GM12878 (cell line): ENCODE measurements around the gene KCNS3. TPM values are rescaled to one million over a fixed set of nuclear protein-coding genes. Genes with fewer than 3 reads are reported as not detected.

ENCODE experiments used
- ATAC-seq: fragments of 200-7000 bp; cut with Tn5 transposase; 3 replicates; pipeline ENCODE4 v1.9.1; 2020; ENCODE audit warnings: mild to moderate bottlenecking, moderate library complexity
- Bru-seq: library from RNA; stranded (reverse); fragments of 400-500 nt; gene quantifications from one replicate; lab custom pipeline; 2021; lab: Mats Ljungman, UMichigan
- BruChase-seq, 2 experiments: library from RNA; stranded (reverse); fragments of 400-500 nt; gene quantifications; one replicate each; lab custom pipeline; 2021; lab: Mats Ljungman, UMichigan
- BruUV-seq: library from RNA; stranded (reverse); fragments of 400-500 nt; replicated peaks from 2 replicates; lab custom pipeline; 2021; lab: Mats Ljungman, UMichigan
- CTCF ChIA-PET: fragments of 300-600 bp; sonication (Branson Sonifier 250); formaldehyde crosslinking; extraction: SDS; loops from one replicate; lab custom pipeline; 2021; ENCODE audit warnings: inconsistent platforms; lab: Yijun Ruan, JAX
- POLR2A ChIA-PET: fragments of 350-600 bp; formaldehyde crosslinking; extraction: SDS; loops from one replicate; lab custom pipeline; 2021; ENCODE audit warnings: inconsistent platforms; lab: Charles Lee
- RAD21 ChIA-PET: fragments of 300-600 bp; sonication (Branson Sonifier 250); formaldehyde crosslinking; loops from one replicate; lab custom pipeline; 2023; ENCODE audit warnings: antibody characterized with exemption; ENCODE audit not compliant: unreplicated experiment; lab: Charles Lee
- SMC1A ChIA-PET: fragments of 300-600 bp; sonication (Branson Sonifier 250); formaldehyde crosslinking; loops from one replicate; lab custom pipeline; 2023; ENCODE audit not compliant: unreplicated experiment, uncharacterized antibody; lab: Charles Lee
- DNase-seq: peaks from one replicate; pipeline ENCODE4 v3.0.0-alpha.2; 2011; ENCODE audit warnings: low read depth, low spot score
- FAIRE-seq: peaks from 3 replicates; lab custom pipeline; 2011; peaks lifted over from hg19 to GRCh38; lab: Jason Lieb, UNC
- H2AFZ ChIP-seq: 2 replicates; pipeline ENCODE4 v1.6.0; 2011; ENCODE audit warnings: low read depth, low read length, control low read depth; ENCODE audit not compliant: control insufficient read depth
- H3K27ac ChIP-seq: 2 replicates; pipeline ENCODE4 v1.5.1; 2011; ENCODE audit warnings: control low read depth; ENCODE audit not compliant: control insufficient read depth, insufficient read depth
- H3K27me3 ChIP-seq, 2 experiments: replicated peaks in 1 of 2; 2 replicates each; pipeline versions ENCODE4 v1.6.0 to v1.6.1; 2011; ENCODE audit warnings: low read length in 1 of 2; ENCODE audit not compliant: control insufficient read depth in 2 of 2, insufficient read depth in 2 of 2
- H3K36me3 ChIP-seq, 2 experiments: 2 replicates each; pipeline ENCODE4 v1.5.1; 2011; ENCODE audit warnings: low read length in 1 of 2; ENCODE audit not compliant: control insufficient read depth in 2 of 2, insufficient read depth in 2 of 2
- H3K4me1 ChIP-seq: 2 replicates; pipeline ENCODE4 v1.6.1; 2011; ENCODE audit warnings: mild to moderate bottlenecking, low read length, moderate library complexity, mixed read lengths; ENCODE audit not compliant: control insufficient read depth, insufficient read depth
- H3K4me2 ChIP-seq: 2 replicates; pipeline ENCODE4 v1.6.0; 2011; ENCODE audit warnings: control low read depth; ENCODE audit not compliant: control insufficient read depth, insufficient read depth
- H3K4me3 ChIP-seq: fragments of 200-600 bp; sonication (generic); 2 replicates; pipeline ENCODE4 v1.5.1; 2016
- H3K79me2 ChIP-seq: 2 replicates; pipeline ENCODE4 v1.6.0; 2011; ENCODE audit warnings: low read length; ENCODE audit not compliant: control insufficient read depth, insufficient read depth
- H3K9ac ChIP-seq: 2 replicates; pipeline ENCODE4 v1.8.0; 2011; ENCODE audit warnings: low read length, control low read depth, mixed read lengths; ENCODE audit not compliant: control insufficient read depth, insufficient read depth
- H3K9me3 ChIP-seq: replicated peaks from 3 replicates; pipeline ENCODE4 v1.5.1; 2011; ENCODE audit warnings: mild to moderate bottlenecking, low read length; ENCODE audit not compliant: control insufficient read depth, insufficient read depth
- H4K20me1 ChIP-seq: 2 replicates; pipeline ENCODE4 v1.6.0; 2011; ENCODE audit not compliant: control insufficient read depth, insufficient read depth
- CREM ChIP-seq: IDR thresholded peaks from 2 replicates; pipeline ENCODE4 v1.6.1; 2014; ENCODE audit warnings: antibody characterized with exemption, low read depth
- KAT2A ChIP-seq: conservative IDR thresholded peaks from 2 replicates; pipeline ENCODE4 v1.6.1; 2011; ENCODE audit warnings: low read depth, low read length; ENCODE audit not compliant: control insufficient read depth
- LARP7 ChIP-seq: fragments of 450-650 bp; IDR thresholded peaks from 2 replicates; pipeline ENCODE4 v1.6.1; 2017; ENCODE audit warnings: mild to moderate bottlenecking
- MYB ChIP-seq: fragments of 150-350 bp; IDR thresholded peaks from 2 replicates; pipeline ENCODE4 v1.6.1; 2014; ENCODE audit warnings: mild to moderate bottlenecking, low read depth, low read length, borderline replicate concordance
- POLR2A ChIP-seq: IDR thresholded peaks from 2 replicates; pipeline ENCODE4 v1.6.1; 2011; ENCODE audit warnings: low read depth, mild to moderate bottlenecking, low read length
- RBBP5 ChIP-seq: fragments of 200-600 bp; sonication (generic); conservative IDR thresholded peaks from 2 replicates; pipeline ENCODE4 v1.6.1; 2016
- WGBS: methylation state at CpG from one replicate; pipeline ENCODE4 v1.1.6; 2016; ENCODE audit warnings: low lambda C conversion rate; ENCODE audit not compliant: insufficient replicate concordance, insufficient coverage; ENCODE audit errors: missing lambda C conversion rate; 5-methylcytosine and 5-hydroxymethylcytosine counted together
- in situ Hi-C: fragments of 300-500 bp; cut with MboI; formaldehyde crosslinking; loops from 9 replicates; pipeline ENCODE4 v1.14.3; 2018; ENCODE audit warnings: mixed read lengths
- intact Hi-C: fragments of 100-400 bp; cut with micrococcal nuclease; formaldehyde crosslinking; loops from one replicate; pipeline ENCODE4 v1.14.2; 2022; ENCODE audit not compliant: unreplicated experiment
- long read RNA-seq, 2 experiments: library from polyadenylated mRNA; unstranded; transcript quantifications; one replicate each; pipeline ENCODE4 v2.0.0, GENCODE V29; 2019 to 2020
- polyA minus RNA-seq, 3 experiments: library from RNA; depleted of rRNA, polyadenylated mRNA; stranded (reverse); fragments of >200 nt; gene quantifications; 2 replicates each; pipeline ENCODE4 v1.2.3, GENCODE V29; 2011
- polyA plus RNA-seq, 11 experiments: library from polyadenylated mRNA; depleted of rRNA in 4 of 11; unstranded in 6 of 11; stranded (reverse) in 5 of 11; fragments of >200 nt; fragmentation: Nextera tagmentation in 4 of 11; fragmentation: Illumina TruSeq in 1 of 11; extraction: Ambion mirVana in 4 of 11; extraction: Trizol in 1 of 11; gene quantifications; 1 replicate in 1 of 11; 2 replicates in 10 of 11; pipeline versions ENCODE4 v1.2.1 to v1.2.3, GENCODE V29; 2011 to 2016; ENCODE audit warnings: inconsistent platforms in 2 of 11, missing spikeins in 2 of 11, low read depth in 1 of 11
- total RNA-seq, 4 experiments: library from RNA; depleted of rRNA in 3 of 4; stranded (reverse); fragments of >200 nt in 3 of 4; fragmentation: Illumina TruSeq in 1 of 4; extraction: Trizol in 1 of 4; gene quantifications; 2 replicates each; pipeline versions ENCODE4 v1.2.1 to v1.2.3, GENCODE V29; 2013 to 2021
- TF ChIP-seq, protein P1 (sequence below): fragments of 450-650 bp; IDR thresholded peaks from 2 replicates; pipeline ENCODE4 v1.6.1; 2018; ENCODE audit warnings: mild to moderate bottlenecking, low read depth, moderate library complexity; ENCODE audit not compliant: partially characterized antibody

Gene KCNS3, protein sequence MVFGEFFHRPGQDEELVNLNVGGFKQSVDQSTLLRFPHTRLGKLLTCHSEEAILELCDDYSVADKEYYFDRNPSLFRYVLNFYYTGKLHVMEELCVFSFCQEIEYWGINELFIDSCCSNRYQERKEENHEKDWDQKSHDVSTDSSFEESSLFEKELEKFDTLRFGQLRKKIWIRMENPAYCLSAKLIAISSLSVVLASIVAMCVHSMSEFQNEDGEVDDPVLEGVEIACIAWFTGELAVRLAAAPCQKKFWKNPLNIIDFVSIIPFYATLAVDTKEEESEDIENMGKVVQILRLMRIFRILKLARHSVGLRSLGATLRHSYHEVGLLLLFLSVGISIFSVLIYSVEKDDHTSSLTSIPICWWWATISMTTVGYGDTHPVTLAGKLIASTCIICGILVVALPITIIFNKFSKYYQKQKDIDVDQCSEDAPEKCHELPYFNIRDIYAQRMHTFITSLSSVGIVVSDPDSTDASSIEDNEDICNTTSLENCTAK
- not detected in 2 replicates for total RNA-seq (2013; cell fraction: nucleolus; rRNA removed)
- total RNA-seq (2014; rRNA removed) (not detected in 2 replicates), total RNA-seq (2014; rRNA removed; fragmentation: Illumina TruSeq; extraction: Trizol) (not detected in 2 replicates), total RNA-seq (2021) (not detected in 2 replicates), polyA plus RNA-seq (2011; rRNA removed) (not detected in 2 replicates), polyA plus RNA-seq (2014; fragmentation: Illumina TruSeq; extraction: Trizol) (not detected in 2 replicates), polyA plus RNA-seq (2014; fragmentation: Nextera tagmentation; extraction: Ambion mirVana) (not detected), polyA plus RNA-seq (2014; rRNA removed) (not detected in 2 replicates), polyA plus RNA-seq (2016; fragmentation: Nextera tagmentation; extraction: Ambion mirVana) (not detected), polyA minus RNA-seq (2011; rRNA and poly(A)+ RNA removed) (not detected in 2 replicates), Bru-seq, nascent RNA (percentile 2 among the genes with signal in this experiment), BruChase-seq, experiment 1, labeled RNA remaining after a 6-hour chase (percentile 5 among the genes with signal in this experiment), BruChase-seq, experiment 2, labeled RNA remaining after a 2-hour chase (percentile 9 among the genes with signal in this experiment)
- polyA plus RNA-seq (2011; ENCODE audit: low read depth), result not detected
- polyA plus RNA-seq (2011; cell fraction: cytosol; rRNA removed), result 0.01 TPM in 1 of 2 replicates, not detected in the other
- not detected in 2 replicates for polyA plus RNA-seq (2011; cell fraction: nucleus; rRNA removed)
- not detected in 2 replicates for polyA plus RNA-seq (2012)
- polyA minus RNA-seq (2011; cell fraction: cytosol; rRNA and poly(A)+ RNA removed), result not detected in 2 replicates
- not detected in 2 replicates for polyA minus RNA-seq (2011; cell fraction: nucleus; rRNA and poly(A)+ RNA removed)
- long read RNA-seq, experiment 1, result 0 reads
- long read RNA-seq, experiment 2, partial matches to known transcripts, result 0 of 1 reads
- long read RNA-seq, experiment 2, other reads (novel, unspliced or antisense), result 1 of 1 reads

DNA sequence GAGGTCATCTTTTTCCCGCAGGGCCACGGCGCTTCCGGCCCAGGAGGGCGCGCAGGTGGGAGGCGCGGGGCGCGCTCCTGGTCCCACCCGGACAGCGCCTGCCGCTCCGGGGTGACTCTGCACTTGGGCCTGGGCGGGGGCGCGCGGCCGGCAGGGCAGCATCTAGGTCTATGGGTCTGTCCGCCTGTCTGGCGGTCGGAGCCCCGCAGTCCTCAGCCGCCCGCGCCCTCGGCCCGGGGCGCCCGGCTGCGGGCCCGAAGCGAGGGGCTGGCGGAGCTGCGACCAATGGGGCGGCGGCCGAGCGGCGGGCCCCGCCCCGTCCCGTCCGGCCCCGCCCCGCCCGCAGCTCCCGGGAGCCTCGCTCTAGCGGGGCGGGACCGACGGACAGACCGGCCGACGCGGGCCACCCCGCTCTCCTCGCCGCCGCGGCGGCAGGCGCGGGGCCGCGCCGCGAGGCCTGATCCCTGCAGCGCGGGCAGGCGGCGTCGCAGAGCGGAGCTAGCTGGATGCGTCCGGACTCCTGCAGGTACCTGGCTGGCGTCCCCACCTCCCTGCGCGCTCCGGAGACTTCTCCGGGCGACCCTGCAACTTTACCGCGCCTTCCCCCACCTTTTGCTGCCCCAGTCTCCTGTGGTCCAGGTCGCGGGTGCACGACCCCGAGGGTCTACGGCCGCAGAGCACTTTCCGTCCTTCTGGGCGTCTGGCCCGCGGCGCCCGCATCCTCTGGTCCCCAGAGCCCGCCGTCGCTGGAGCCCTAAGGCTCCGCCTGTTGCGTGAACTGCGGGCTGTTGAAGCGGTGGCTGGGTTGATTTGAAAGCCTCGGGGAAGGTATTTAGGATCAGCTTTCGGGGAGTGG, at the start of gene KCNS3:
Gene KCNS3 (plus strand): TSS at position 387 of the 856 bp plus-strand sequence. CDS start 52,342 bp downstream, outside the sequence.
- ChIA-PET CTCF (interaction anchor here (1.4 kb wide), 1 partner anchor 207 kb away, joined by 5 read pairs; no protein-coding TSS in a partner anchor), POLR2A (no interaction called here), RAD21 (no interaction called here), SMC1A (no interaction called here)
- in situ Hi-C loops (no loop called here), intact Hi-C loops (no loop called here)
- H3K9ac ChIP-seq, result no peak within 1 kb of the TSS
- 3% methylated on average over 75 of the region's 106 CpGs for WGBS
- no peaks in the 10 kb centered on the region; the same call in 1 of the 2 replicates for H4K20me1 ChIP-seq
- TF ChIP-seq RBBP5 (no peak), KAT2A (no peak), LARP7 (0 out of 2 replicates have a peak, but pooled peaks have one; percentile 25), POLR2A (no peak), MYB (no peak), CREM (no peak)
- TF ChIP-seq, protein P1, sequence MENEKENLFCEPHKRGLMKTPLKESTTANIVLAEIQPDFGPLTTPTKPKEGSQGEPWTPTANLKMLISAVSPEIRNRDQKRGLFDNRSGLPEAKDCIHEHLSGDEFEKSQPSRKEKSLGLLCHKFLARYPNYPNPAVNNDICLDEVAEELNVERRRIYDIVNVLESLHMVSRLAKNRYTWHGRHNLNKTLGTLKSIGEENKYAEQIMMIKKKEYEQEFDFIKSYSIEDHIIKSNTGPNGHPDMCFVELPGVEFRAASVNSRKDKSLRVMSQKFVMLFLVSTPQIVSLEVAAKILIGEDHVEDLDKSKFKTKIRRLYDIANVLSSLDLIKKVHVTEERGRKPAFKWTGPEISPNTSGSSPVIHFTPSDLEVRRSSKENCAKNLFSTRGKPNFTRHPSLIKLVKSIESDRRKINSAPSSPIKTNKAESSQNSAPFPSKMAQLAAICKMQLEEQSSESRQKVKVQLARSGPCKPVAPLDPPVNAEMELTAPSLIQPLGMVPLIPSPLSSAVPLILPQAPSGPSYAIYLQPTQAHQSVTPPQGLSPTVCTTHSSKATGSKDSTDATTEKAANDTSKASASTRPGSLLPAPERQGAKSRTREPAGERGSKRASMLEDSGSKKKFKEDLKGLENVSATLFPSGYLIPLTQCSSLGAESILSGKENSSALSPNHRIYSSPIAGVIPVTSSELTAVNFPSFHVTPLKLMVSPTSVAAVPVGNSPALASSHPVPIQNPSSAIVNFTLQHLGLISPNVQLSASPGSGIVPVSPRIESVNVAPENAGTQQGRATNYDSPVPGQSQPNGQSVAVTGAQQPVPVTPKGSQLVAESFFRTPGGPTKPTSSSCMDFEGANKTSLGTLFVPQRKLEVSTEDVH, result no peak
- FAIRE-seq (no peak), DNase-seq (no peak), ATAC-seq (peak; percentile 76)
- no peaks in the 10 kb centered on the region for H3K36me3 ChIP-seq
- no peaks in the 10 kb centered on the region for H3K9me3 ChIP-seq
- no TSS peak for BruUV-seq
- H2AFZ ChIP-seq, result peak within 1 kb of the TSS; percentile 63
- no peaks in the 10 kb centered on the region; the same call in 1 of the 2 replicates for H3K4me1 ChIP-seq
- H3K4me3 ChIP-seq, result peak within 1 kb of the TSS; percentile 55
- no peak within 1 kb of the TSS for H3K27ac ChIP-seq
- peaks cover 17 to 22% of the 10 kb centered on the region in 2 experiments for H3K27me3 ChIP-seq
- no peaks in the 10 kb centered on the region for H3K79me2 ChIP-seq
- H3K4me2 ChIP-seq, result peak within 1 kb of the TSS; percentile 98
